ENCODE measurements around the gene ERMN. TPM values are rescaled to one million over a fixed set of nuclear protein-coding genes. Genes with fewer than 3 reads are reported as not detected.
"Not testable (repeated sequence)": the region's sequence is repeated elsewhere in the genome, so short reads cannot be mapped to it uniquely, and the experiment has no call there.

The ERMN gene
- polyA plus RNA-seq, 3 donors from 2014 or later, result 0.17 to 0.42 TPM; not detected in 1

GRCh38 chr2:157301307-157301706 lies 24.3 kb downstream of the ERMN start:
- H3K36me3 Mint-ChIP-seq, result no peaks in the 10 kb centered on the region
- no peak overlapping the region for H3K27ac Mint-ChIP-seq
- H3K9me3 Mint-ChIP-seq, result no peaks in the 10 kb centered on the region
- peaks cover 4 to 11% (median 6%) of the 10 kb centered on the region in 3 donors for H3K27me3 Mint-ChIP-seq (ENCODE audit: low read depth in 3 of 3)
- DNase-seq, result no peak
- H3K4me1 Mint-ChIP-seq, result no peaks in the 10 kb centered on the region
- H3K4me3 Mint-ChIP-seq, result no peak overlapping the region

GRCh38 chr2:157296958-157297357 lies 28.7 kb downstream of the ERMN start:
- Mint-ChIP-seq H3K27ac (no peak overlapping the region), H3K9me3 (no peaks in the 10 kb centered on the region), H3K27me3 (ENCODE audit: low read depth in 3 of 3) (peaks cover 1 to 11% (median 5%) of the 10 kb centered on the region in 3 donors), H3K36me3 (no peaks in the 10 kb centered on the region), H3K4me3 (no peak overlapping the region), H3K4me1 (no peaks in the 10 kb centered on the region)
- no peak for DNase-seq

DNA sequence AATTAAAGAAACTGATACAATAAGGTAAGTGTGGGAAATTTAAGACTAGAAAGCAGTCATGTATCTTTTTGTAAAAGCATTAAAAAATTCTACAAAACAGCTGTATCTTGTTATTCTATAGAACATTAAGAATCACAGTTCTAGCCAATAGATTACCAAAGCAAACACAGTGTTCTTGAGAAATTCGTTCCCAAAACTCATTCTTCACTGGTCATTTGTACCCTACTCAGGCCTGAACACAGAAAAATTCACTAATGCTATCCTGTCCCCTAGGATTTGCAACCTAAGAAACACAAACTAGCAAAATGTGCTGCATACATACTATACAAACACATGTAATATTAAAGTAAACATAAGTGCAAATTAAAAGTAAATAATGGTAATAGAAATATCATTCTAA lies 29.1 kb downstream of the ERMN start:
- Mint-ChIP-seq H3K27ac (no peak overlapping the region), H3K4me3 (no peak overlapping the region), H3K27me3 (ENCODE audit: low read depth in 3 of 3) (peaks cover 1 to 11% (median 3%) of the 10 kb centered on the region in 3 donors), H3K36me3 (no peaks in the 10 kb centered on the region), H3K4me1 (no peaks in the 10 kb centered on the region), H3K9me3 (no peaks in the 10 kb centered on the region)
- no peak for DNase-seq

GRCh38 chr2:157292853-157293252 lies 32.8 kb downstream of the ERMN start:
- no peak overlapping the region for H3K4me3 Mint-ChIP-seq
- no peaks in the 10 kb centered on the region for H3K9me3 Mint-ChIP-seq
- no peak overlapping the region for H3K27ac Mint-ChIP-seq
- no peaks in the 10 kb centered on the region for H3K36me3 Mint-ChIP-seq
- no peaks in the 10 kb centered on the region for H3K4me1 Mint-ChIP-seq
- H3K27me3 Mint-ChIP-seq (ENCODE audit: low read depth in 3 of 3), result peaks cover 2 to 9% (median 3%) of the 10 kb centered on the region in 3 donors
- no peak for DNase-seq

DNA sequence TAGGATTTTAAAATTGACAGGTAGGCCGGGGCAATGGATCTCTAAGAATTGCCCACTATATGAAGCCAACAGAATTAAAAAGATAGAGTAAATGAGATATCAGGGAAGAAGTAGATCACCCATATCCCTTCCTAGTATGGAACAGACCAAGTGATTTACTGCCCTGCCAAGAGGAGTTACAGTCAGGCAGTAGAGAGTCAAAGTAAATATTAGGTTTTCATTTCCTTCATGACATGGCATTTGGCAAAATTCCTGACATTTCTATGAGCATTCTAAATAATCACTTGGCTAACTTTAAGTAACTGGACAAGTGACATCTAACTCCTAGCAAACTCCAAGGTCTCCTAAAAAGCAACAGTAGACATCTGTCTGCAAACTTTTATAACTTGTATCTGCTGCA lies 34.6 kb downstream of the ERMN start:
- DNase-seq, result no peak
- Mint-ChIP-seq H3K27me3 (ENCODE audit: low read depth in 3 of 3) (peaks cover 1 to 6% (median 2%) of the 10 kb centered on the region in 3 donors), H3K4me1 (no peaks in the 10 kb centered on the region), H3K9me3 (no peaks in the 10 kb centered on the region), H3K4me3 (no peak overlapping the region), H3K36me3 (no peaks in the 10 kb centered on the region), H3K27ac (no peak overlapping the region)

DNA sequence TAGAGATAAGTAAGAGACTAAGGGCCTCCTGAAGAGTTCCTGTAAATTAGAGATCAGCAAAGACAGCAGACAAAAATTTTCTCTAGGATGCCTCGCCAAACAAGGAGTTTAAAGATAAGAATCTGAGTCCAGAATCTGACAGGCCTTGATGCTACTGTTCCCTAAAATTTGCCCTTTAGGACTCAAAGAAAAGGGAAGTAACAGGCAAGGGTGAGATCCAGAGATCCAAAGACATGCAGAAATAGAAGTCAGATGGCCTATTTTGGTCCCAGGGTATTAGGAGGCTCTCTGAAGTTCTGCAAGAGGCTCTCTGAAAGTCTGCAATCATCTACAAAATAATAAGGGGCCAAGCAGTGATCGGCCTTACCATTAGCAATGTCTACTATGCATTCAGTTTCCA lies 35.1 kb downstream of the ERMN start:
- Mint-ChIP-seq H3K27me3 (ENCODE audit: low read depth in 3 of 3) (peaks cover 1 to 6% (median 2%) of the 10 kb centered on the region in 3 donors), H3K9me3 (no peaks in the 10 kb centered on the region), H3K27ac (no peak overlapping the region), H3K4me1 (no peaks in the 10 kb centered on the region), H3K36me3 (no peaks in the 10 kb centered on the region), H3K4me3 (no peak overlapping the region)
- no peak for DNase-seq

- H3K36me3 Mint-ChIP-seq, result no peaks in the 10 kb centered on the region
- H3K27me3 Mint-ChIP-seq (ENCODE audit: low read depth in 3 of 3), result peaks cover 1 to 4% (median 2%) of the 10 kb centered on the region in 3 donors
- H3K9me3 Mint-ChIP-seq, result no peaks in the 10 kb centered on the region
- H3K4me3 Mint-ChIP-seq, result no peak overlapping the region
- no peaks in the 10 kb centered on the region for H3K4me1 Mint-ChIP-seq
- H3K27ac Mint-ChIP-seq, result no peak overlapping the region
- no peak for DNase-seq
Observed at GRCh38 chr2:157287160-157287559, 38.5 kb downstream of the ERMN start.

- Mint-ChIP-seq H3K36me3 (no peaks in the 10 kb centered on the region), H3K27ac (no peak overlapping the region), H3K4me3 (no peak overlapping the region), H3K4me1 (no peaks in the 10 kb centered on the region), H3K27me3 (ENCODE audit: low read depth in 3 of 3) (peaks cover 0 to 3% (median 2%) of the 10 kb centered on the region in 3 donors), H3K9me3 (no peaks in the 10 kb centered on the region)
- DNase-seq, result no peak
Observed at GRCh38 chr2:157283468-157283867, 42.2 kb downstream of the ERMN start.

DNA sequence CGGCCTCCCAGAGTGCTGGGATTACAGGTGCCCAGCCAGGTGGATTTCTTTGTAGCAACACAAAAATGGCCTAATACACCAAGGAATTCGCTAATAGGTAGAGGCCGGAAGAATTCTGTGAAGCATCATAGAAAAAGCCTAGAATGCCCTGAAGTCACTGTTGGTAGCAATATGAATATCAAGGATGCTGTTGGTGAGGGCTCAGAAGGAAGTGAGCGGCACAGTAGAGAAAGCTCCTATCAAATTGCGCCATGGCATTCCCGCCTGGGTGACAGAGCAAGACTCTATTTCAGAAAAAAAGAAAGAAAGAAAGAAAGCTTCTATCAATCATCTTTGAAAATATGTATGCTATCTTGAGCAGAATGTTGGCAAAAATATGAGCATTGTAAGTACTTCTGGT lies 44.3 kb downstream of the ERMN start:
- H3K27me3 Mint-ChIP-seq (ENCODE audit: low read depth in 3 of 3), result peaks cover 0 to 12% (median 3%) of the 10 kb centered on the region in 3 donors
- DNase-seq, result no peak
- H3K27ac Mint-ChIP-seq, result no peak overlapping the region
- peaks cover 0 to 1% (median 0%) of the 10 kb centered on the region in 6 donors for H3K9me3 Mint-ChIP-seq
- H3K4me3 Mint-ChIP-seq, result no peak overlapping the region
- no peaks in the 10 kb centered on the region for H3K4me1 Mint-ChIP-seq
- H3K36me3 Mint-ChIP-seq, result no peaks in the 10 kb centered on the region

- not testable (repeated sequence) for H3K4me1 Mint-ChIP-seq, H3K4me3 Mint-ChIP-seq, H3K9me3 Mint-ChIP-seq, DNase-seq, H3K27ac Mint-ChIP-seq, H3K36me3 Mint-ChIP-seq
- peaks cover 0 to 12% (median 5%) of the 10 kb centered on the region in 3 donors for H3K27me3 Mint-ChIP-seq (ENCODE audit: low read depth in 3 of 3)
Observed at GRCh38 chr2:157279311-157279710, 46.3 kb downstream of the ERMN start.

DNA sequence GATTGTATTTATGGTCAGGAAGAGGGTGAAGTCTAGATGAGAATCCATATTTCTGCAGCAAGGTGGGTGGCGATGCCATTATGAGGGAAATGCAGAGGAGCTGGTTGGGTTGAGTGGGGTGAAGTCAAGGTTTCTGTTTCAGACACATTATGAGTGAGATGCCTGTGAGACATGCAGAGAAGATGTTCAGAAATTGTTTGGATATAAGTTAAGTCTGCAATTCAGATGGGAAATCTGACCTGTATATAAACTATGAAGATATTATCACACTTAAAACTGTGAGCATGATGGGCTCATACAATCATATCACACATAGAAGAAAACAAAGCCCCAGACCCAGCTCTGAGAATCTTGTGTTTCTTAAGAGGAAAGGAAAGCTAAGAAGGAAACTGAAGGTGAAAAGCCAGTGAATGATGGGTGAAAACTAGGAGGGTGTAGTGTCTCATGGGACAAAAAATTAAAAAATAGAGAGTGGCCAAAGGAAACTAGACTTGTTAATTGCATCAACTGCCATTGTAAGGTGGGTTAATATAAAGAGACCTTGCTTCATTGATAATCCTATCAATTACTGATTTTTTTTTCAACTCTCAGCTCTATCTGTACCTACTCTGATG lies 53.9 kb downstream of the ERMN start:
- peaks cover 2 to 7% (median 5%) of the 10 kb centered on the region in 3 donors for H3K27me3 Mint-ChIP-seq (ENCODE audit: low read depth in 3 of 3)
- DNase-seq, result no peak
- H3K36me3 Mint-ChIP-seq, result no peaks in the 10 kb centered on the region
- H3K27ac Mint-ChIP-seq, result no peak overlapping the region
- H3K4me3 Mint-ChIP-seq, result no peak overlapping the region
- H3K4me1 Mint-ChIP-seq, result no peaks in the 10 kb centered on the region
- peaks cover 0 to 5% (median 0%) of the 10 kb centered on the region in 6 donors for H3K9me3 Mint-ChIP-seq

DNA sequence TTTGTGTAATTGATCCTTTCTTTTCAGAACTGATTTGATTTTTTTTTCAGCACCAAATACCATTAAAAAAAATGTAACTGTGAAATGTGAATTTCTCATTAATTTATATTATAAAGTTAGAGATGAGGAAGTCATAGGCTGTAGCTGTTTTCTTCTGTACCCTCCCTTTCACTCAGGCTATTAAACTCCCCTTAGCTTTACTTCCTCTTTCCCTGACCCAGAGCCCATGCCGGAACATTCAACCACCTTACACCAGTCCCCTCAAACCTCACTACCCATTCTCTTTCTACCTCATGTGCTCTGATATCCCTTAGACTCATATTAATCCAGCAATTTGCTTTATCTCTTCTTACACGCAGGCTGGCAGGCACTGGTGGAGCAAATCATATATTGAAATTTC lies 55.7 kb downstream of the ERMN start:
- no peaks in the 10 kb centered on the region for H3K36me3 Mint-ChIP-seq
- H3K27me3 Mint-ChIP-seq (ENCODE audit: low read depth in 3 of 3), result peaks cover 3 to 5% (median 4%) of the 10 kb centered on the region in 3 donors
- peaks cover 0 to 2% (median 0%) of the 10 kb centered on the region in 6 donors for H3K9me3 Mint-ChIP-seq
- no peaks in the 10 kb centered on the region for H3K4me1 Mint-ChIP-seq
- H3K27ac Mint-ChIP-seq, result no peak overlapping the region
- H3K4me3 Mint-ChIP-seq, result no peak overlapping the region
- no peak for DNase-seq

- H3K27me3 Mint-ChIP-seq (ENCODE audit: low read depth in 3 of 3), result peaks cover 3 to 4% (median 4%) of the 10 kb centered on the region in 3 donors
- H3K4me1 Mint-ChIP-seq, result no peaks in the 10 kb centered on the region
- no peaks in the 10 kb centered on the region for H3K36me3 Mint-ChIP-seq
- H3K4me3 Mint-ChIP-seq, result no peak overlapping the region
- H3K27ac Mint-ChIP-seq, result no peak overlapping the region
- DNase-seq, result no peak
- H3K9me3 Mint-ChIP-seq, result no peaks in the 10 kb centered on the region
Observed at GRCh38 chr2:157269060-157269459, 56.6 kb downstream of the ERMN start.

Measured in immature natural killer cell (primary cell).